Effector memory CD4-positive, alpha-beta T cell (primary cell): ENCODE results near the gene DLX4.

Source experiments
- DNase-seq, 3 donors: peaks; one replicate each; pipeline ENCODE4 v3.0.0-alpha.2; 2020
- H3K27ac ChIP-seq: 2 replicates; pipeline ENCODE4 v1.7.0; 2013; ENCODE audit warnings: mild to moderate bottlenecking, low read length, moderate library complexity; ENCODE audit not compliant: insufficient read depth, poor library complexity, severe bottlenecking
- H3K27me3 ChIP-seq: replicated peaks from 2 replicates; pipeline ENCODE4 v1.7.0; 2013; ENCODE audit warnings: mild to moderate bottlenecking, low read length; ENCODE audit not compliant: insufficient read depth, control insufficient read depth, poor library complexity, severe bottlenecking
- H3K36me3 ChIP-seq: 2 replicates; pipeline ENCODE4 v1.7.0; 2013; ENCODE audit warnings: mild to moderate bottlenecking, low read length, moderate library complexity; ENCODE audit not compliant: control insufficient read depth, insufficient read depth
- H3K4me1 ChIP-seq: 2 replicates; pipeline ENCODE4 v1.7.0; 2013; ENCODE audit warnings: low read length, mild to moderate bottlenecking; ENCODE audit not compliant: control insufficient read depth, insufficient read depth, poor library complexity, severe bottlenecking
- H3K4me3 ChIP-seq: 2 replicates; pipeline ENCODE4 v1.7.0; 2013; ENCODE audit warnings: low read length, low read depth, mild to moderate bottlenecking; ENCODE audit not compliant: insufficient read depth, poor library complexity, severe bottlenecking
- H3K9me3 ChIP-seq: 2 replicates; pipeline ENCODE4 v1.7.0; 2013; ENCODE audit warnings: mild to moderate bottlenecking, low read length, moderate library complexity; ENCODE audit not compliant: control insufficient read depth

DLX4 gene

GRCh38 chr17:49967621-49968404, 1.2 kb upstream of the DLX4 start:
- DNase-seq, result no peak
- H3K27ac ChIP-seq, result no peak overlapping the region
- peaks cover 48% of the 10 kb centered on the region for H3K4me1 ChIP-seq
- H3K4me3 ChIP-seq, result peak overlapping the region; percentile 33
- H3K9me3 ChIP-seq, result no peaks in the 10 kb centered on the region
- no peaks in the 10 kb centered on the region for H3K36me3 ChIP-seq
- H3K27me3 ChIP-seq, result peaks cover 73% of the 10 kb centered on the region

GRCh38 chr17:49968405-49969133, 421 bp upstream of the DLX4 start:
- DNase-seq, result peak; percentile 43 to 49 (median 46)
- H3K9me3 ChIP-seq, result no peaks in the 10 kb centered on the region
- H3K4me1 ChIP-seq, result peaks cover 48% of the 10 kb centered on the region
- peaks cover 70% of the 10 kb centered on the region for H3K27me3 ChIP-seq
- no peaks in the 10 kb centered on the region for H3K36me3 ChIP-seq
- H3K27ac ChIP-seq, result no peak overlapping the region
- H3K4me3 ChIP-seq, result peak overlapping the region; percentile 57

GRCh38 chr17:49969795-49970389, 902 bp downstream of the DLX4 start:
- peaks cover 34% of the 10 kb centered on the region for H3K4me1 ChIP-seq
- peak overlapping the region; percentile 57 for H3K4me3 ChIP-seq
- no peaks in the 10 kb centered on the region for H3K9me3 ChIP-seq
- peaks cover 67% of the 10 kb centered on the region for H3K27me3 ChIP-seq
- H3K36me3 ChIP-seq, result no peaks in the 10 kb centered on the region
- H3K27ac ChIP-seq, result no peak overlapping the region
- DNase-seq, result no peak

GRCh38 chr17:49970498-49970897, 1.5 kb downstream of the DLX4 start:
- Histone ChIP-seq H3K36me3 (no peaks in the 10 kb centered on the region), H3K27ac (no peak overlapping the region), H3K4me1 (peaks cover 29% of the 10 kb centered on the region), H3K4me3 (no peak overlapping the region), H3K27me3 (peaks cover 68% of the 10 kb centered on the region), H3K9me3 (no peaks in the 10 kb centered on the region)
- no peak for DNase-seq

- H3K36me3 ChIP-seq, result no peaks in the 10 kb centered on the region
- no peaks in the 10 kb centered on the region for H3K9me3 ChIP-seq
- peaks cover 60% of the 10 kb centered on the region for H3K27me3 ChIP-seq
- no peak overlapping the region for H3K4me3 ChIP-seq
- H3K4me1 ChIP-seq, result peaks cover 29% of the 10 kb centered on the region
- H3K27ac ChIP-seq, result no peak overlapping the region
- DNase-seq, result no peak
Observed at GRCh38 chr17:49971199-49971847, 2.3 kb downstream of the DLX4 start.

GRCh38 chr17:49971848-49972485, 3.0 kb downstream of the DLX4 start:
- H3K9me3 ChIP-seq, result no peaks in the 10 kb centered on the region
- peaks cover 29% of the 10 kb centered on the region for H3K4me1 ChIP-seq
- H3K36me3 ChIP-seq, result no peaks in the 10 kb centered on the region
- H3K27me3 ChIP-seq, result peaks cover 60% of the 10 kb centered on the region
- no peak for DNase-seq
- H3K4me3 ChIP-seq, result no peak overlapping the region
- H3K27ac ChIP-seq, result no peak overlapping the region

- Histone ChIP-seq H3K9me3 (no peaks in the 10 kb centered on the region), H3K4me3 (no peak overlapping the region)
Observed at GRCh38 chr17:49972486-49973270, 3.7 kb downstream of the DLX4 start.

GRCh38 chr17:49973271-49973615, 4.3 kb downstream of the DLX4 start:
- Histone ChIP-seq H3K36me3 (no peaks in the 10 kb centered on the region), H3K27ac (no peak overlapping the region), H3K4me1 (peaks cover 25% of the 10 kb centered on the region), H3K9me3 (no peaks in the 10 kb centered on the region), H3K4me3 (no peak overlapping the region), H3K27me3 (peaks cover 60% of the 10 kb centered on the region)
- no peak for DNase-seq

More at GRCh38 chr17:49972486-49973270, 3.7 kb downstream of the DLX4 start:
- no peaks in the 10 kb centered on the region for H3K36me3 ChIP-seq
- no peak overlapping the region for H3K27ac ChIP-seq
- H3K27me3 ChIP-seq, result peaks cover 60% of the 10 kb centered on the region
- DNase-seq, result no peak
- peaks cover 29% of the 10 kb centered on the region for H3K4me1 ChIP-seq

GRCh38 chr17:49975531-49975930, 6.5 kb downstream of the DLX4 start:
- H3K4me1 ChIP-seq, result peaks cover 15% of the 10 kb centered on the region
- no peak overlapping the region for H3K4me3 ChIP-seq
- no peaks in the 10 kb centered on the region for H3K36me3 ChIP-seq
- H3K27me3 ChIP-seq, result peaks cover 44% of the 10 kb centered on the region
- H3K9me3 ChIP-seq, result no peaks in the 10 kb centered on the region
- no peak for DNase-seq
- H3K27ac ChIP-seq, result no peak overlapping the region
